Activated CD4-positive, alpha-beta T cell treated with anti-CD3 and anti-CD28 coated beads, Interleukin-2, amount 50 U/mL, for 48 hours (primary cell): ENCODE results near the gene VTI1B.
"Not testable (repeated sequence)": the region's sequence is repeated elsewhere in the genome, so short reads cannot be mapped to it uniquely, and the experiment has no call there.

ENCODE experiments used
- DNase-seq, 2 experiments: peaks; one replicate each; pipeline ENCODE4 v3.0.0-alpha.2; 2020

VTI1B gene

GRCh38 chr14:67626131-67626530, 48.3 kb downstream of the VTI1B start:
- not testable (repeated sequence) for DNase-seq

DNA sequence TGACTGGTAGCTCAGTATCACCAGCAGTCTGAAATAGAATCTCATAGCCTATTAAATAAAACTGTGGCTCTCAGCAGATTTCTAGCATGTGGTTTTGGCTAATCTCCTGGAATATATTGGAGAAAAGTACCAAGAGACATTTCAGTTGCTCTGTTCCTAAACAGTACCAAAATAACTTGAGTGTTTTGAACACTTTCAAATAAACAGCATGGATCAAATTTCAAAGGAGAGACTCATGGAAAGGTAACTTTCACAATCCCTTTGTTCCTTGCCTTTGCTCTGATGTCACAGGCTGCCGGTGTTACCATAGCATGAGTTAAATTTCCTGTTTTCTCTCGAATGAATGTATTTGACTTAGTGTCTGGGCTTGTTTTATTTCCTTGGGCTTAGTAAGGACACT, 51.3 kb downstream of the VTI1B start:
- no peak for DNase-seq

DNA sequence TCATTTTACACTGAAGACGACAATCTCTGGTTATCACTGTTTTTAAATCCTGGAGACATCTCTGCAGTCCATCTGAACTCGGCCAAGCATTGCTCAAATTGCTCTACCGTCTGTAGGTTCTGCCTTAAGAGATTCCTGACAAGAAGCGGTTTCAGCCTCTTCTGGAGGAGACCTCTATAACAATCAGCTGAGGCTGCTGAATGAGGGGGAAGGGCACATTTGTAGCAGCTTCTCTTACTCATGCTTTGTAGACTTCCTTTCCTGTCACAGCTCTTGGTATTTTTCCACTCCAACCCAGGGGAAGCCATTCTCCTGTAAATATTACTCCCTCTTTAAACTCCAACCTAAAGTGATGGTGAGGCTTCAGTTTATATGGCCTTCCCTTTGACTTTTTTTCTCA, 51.8 kb downstream of the VTI1B start:
- no peak for DNase-seq

- peak in 1 of 2 experiments; percentile 18 for DNase-seq
These were observed 54.1 kb downstream of the VTI1B start for GRCh38 chr14:67620217-67620785.

- DNase-seq: peak; percentile 98
These were observed 54.8 kb downstream of the VTI1B start, which contains the start of gene ARG2 for GRCh38 chr14:67619446-67620216. TSS of gene ARG2 (plus strand) at chr14:67619920. CDS start at chr14:67619978, 58 bp downstream.

DNA sequence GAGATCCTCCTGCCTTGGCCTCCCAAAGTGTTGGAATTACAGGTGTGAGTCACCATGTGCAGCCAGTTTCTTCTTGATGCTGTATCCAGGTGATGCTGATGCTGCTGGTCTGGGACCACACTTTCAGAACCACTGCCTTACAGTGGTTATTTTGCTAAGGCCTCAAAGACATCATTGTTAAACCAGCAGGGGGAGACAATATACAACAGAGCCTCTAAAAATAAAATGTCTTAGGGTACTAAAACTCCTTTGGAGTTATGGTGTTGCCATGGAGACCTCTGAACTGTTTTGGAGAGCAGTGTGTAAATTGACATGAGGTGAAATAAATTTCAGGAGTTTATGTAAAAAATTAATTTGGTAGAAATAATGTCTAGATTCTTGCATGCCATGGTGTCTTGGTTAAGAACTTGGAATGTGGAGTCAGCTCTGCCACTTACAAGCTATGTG, 55.8 kb downstream of the VTI1B start:
- no peak for DNase-seq

DNA sequence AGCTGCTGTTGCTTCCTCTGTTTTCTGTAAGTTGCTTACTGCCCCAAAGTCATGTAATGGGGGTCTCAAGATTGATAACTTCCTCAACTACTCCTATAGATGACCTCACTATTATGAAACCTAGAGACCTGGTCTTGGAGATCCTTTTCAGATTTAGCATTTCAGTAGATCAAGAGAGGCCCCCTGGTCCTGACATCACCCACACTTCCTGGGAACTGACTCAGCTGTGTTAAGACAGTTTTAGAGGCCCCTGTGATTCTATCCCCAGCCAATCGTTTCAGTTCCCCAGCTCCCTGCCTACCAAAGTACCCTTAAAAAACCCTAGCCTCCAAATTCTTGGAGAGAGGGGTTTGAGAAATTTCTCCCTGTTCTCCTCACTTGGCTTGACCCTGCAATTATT, 63.9 kb downstream of the VTI1B start:
- no peak for DNase-seq

DNA sequence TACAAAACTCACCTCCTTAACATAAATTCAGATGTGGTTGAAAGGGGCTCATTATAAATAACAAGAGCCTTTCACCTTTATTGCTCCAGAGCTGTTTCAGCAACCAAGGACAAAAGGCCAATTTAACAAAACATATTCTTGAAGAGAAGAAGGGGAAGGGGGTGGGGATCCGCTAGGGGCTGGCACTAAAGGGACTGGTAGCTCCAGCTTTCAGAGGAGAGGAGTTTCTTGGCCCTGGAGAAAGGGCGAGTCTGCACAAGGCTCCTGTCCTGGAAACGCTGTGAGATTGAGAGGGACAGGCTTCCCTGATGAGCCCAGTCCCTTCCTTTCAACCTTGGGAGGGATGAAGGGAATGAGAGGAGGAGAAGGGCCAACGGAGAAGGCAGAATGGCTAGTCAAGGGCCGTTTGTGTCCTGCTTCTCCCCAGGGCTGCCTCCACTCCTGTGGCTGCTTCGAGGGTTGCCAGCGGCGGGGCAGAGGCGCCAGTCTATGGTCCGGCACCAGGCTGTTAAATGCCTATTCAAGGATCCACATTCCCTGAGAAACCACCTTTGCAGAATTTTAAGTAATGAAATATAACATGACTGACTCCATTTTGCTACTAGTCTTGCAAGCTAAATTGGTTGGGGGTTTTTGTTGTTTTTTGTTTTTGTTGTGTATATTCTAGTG, 64.7 kb downstream of the VTI1B start:
- DNase-seq: no peak

- DNase-seq: no peak
These were observed 66.8 kb downstream of the VTI1B start for GRCh38 chr14:67607646-67608045.

GRCh38 chr14:67602995-67603545, 71.4 kb downstream of the VTI1B start:
- no peak for DNase-seq

DNA sequence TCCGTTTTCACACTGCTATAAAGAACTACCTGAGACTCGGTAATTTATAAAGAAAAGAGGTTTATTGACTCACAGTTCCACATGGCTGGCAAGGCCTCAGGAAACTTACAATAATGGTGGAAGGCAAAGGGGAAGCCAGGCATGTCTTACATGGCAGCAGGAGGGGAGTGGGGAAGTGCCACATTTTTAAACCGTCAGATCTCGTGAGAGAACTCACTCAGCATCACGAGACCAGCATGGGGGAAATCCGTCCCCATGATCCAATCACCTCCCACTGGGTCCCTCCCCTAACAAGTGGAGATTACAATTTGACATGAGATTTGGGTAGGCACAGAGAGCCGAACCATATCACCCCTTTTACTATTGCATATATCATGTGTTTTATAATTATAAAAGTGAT, 72.4 kb downstream of the VTI1B start:
- no peak for DNase-seq

GRCh38 chr14:67600562-67600974, 73.9 kb downstream of the VTI1B start:
- not testable (repeated sequence) for DNase-seq

- peak; percentile 96 for DNase-seq
These were observed 74.5 kb downstream of the VTI1B start, which contains the start of gene PIGH for GRCh38 chr14:67599698-67600561. TSS of gene PIGH (minus strand) at chr14:67600268. CDS start at chr14:67600203, 65 bp downstream.
